Stomach smooth muscle (tissue), 2 donors: ENCODE results near the gene UBXN2A.
A peak's percentile ranks its signal among the peaks of the same experiment; 100 is the strongest.

Experiments used
- H3K27ac ChIP-seq: one replicate; pipeline ENCODE4 v1.7.0; 2013; ENCODE audit warnings: mild to moderate bottlenecking, low read length, inconsistent platforms
- H3K27me3 ChIP-seq, 2 donors: one replicate each; pipeline ENCODE4 v1.7.0; 2013; ENCODE audit warnings: low read length in 2 of 2; ENCODE audit not compliant: insufficient read depth in 2 of 2, control insufficient read depth in 1 of 2
- H3K36me3 ChIP-seq, 2 donors: one replicate each; pipeline ENCODE4 v1.7.0; 2013; ENCODE audit warnings: low read length in 2 of 2; ENCODE audit not compliant: control insufficient read depth in 2 of 2, insufficient read depth in 2 of 2
- H3K4me1 ChIP-seq: one replicate; pipeline ENCODE4 v1.7.0; 2013; ENCODE audit warnings: low read length; ENCODE audit not compliant: control insufficient read depth, insufficient read depth
- H3K4me3 ChIP-seq, 2 donors: one replicate each; pipeline ENCODE4 v1.7.0; 2013; ENCODE audit warnings: low read length in 2 of 2
- H3K9ac ChIP-seq, 2 donors: one replicate each; pipeline ENCODE4 v1.7.0; 2013; ENCODE audit warnings: low read length in 2 of 2, mild to moderate bottlenecking in 1 of 2
- H3K9me3 ChIP-seq, 2 donors: one replicate each; pipeline ENCODE4 v1.7.0; 2013; ENCODE audit warnings: low read length in 2 of 2; ENCODE audit not compliant: control insufficient read depth in 2 of 2
- donor health status: healthy.
- donor health status: Pancreatic carcinoma.

Gene UBXN2A

GRCh38 chr2:23916727-23917405, 23.4 kb upstream of the UBXN2A start:
- Histone ChIP-seq H3K27ac (no peak overlapping the region), H3K4me3 (no peak overlapping the region), H3K36me3 (no peaks in the 10 kb centered on the region), H3K9me3 (no peaks in the 10 kb centered on the region), H3K9ac (no peak overlapping the region), H3K4me1 (no peaks in the 10 kb centered on the region), H3K27me3 (no peaks in the 10 kb centered on the region)

DNA sequence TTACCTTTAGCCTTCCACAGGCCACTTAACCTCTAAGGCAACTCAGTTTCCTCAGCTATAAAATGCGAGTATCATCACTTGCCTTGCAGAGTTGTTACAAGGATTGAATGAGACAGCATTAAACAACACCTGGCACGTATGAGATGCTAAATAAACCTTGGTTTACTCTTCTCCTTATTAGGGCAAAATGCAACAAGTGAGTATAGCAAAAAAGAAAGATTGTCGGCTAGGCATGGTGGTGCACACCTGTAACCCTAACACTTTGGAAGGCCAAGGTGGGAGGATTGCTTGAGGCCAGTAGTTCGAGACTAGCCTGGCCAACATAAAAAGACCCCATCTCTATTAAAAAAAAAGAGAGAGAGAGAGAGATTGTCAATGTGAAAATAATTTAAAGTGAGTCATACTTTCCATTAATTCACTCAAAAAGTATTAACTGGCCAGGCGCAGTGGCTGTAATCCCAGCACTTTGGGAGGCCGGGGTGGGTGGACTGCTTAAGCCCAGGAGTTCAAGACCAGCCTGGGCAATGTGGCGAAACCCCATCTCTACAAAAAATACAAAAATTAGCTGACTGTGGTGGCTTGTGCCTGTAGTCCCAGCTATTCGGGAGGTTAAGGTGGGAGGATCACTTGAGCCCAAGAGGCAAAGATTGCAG, 21.3 kb upstream of the UBXN2A start:
- no peaks in the 10 kb centered on the region for H3K36me3 ChIP-seq
- no peaks in the 10 kb centered on the region for H3K9me3 ChIP-seq
- H3K27me3 ChIP-seq = no peaks in the 10 kb centered on the region
- no peak overlapping the region for H3K27ac ChIP-seq
- H3K4me3 ChIP-seq = no peak overlapping the region
- H3K4me1 ChIP-seq = no peaks in the 10 kb centered on the region
- H3K9ac ChIP-seq = no peak overlapping the region

DNA sequence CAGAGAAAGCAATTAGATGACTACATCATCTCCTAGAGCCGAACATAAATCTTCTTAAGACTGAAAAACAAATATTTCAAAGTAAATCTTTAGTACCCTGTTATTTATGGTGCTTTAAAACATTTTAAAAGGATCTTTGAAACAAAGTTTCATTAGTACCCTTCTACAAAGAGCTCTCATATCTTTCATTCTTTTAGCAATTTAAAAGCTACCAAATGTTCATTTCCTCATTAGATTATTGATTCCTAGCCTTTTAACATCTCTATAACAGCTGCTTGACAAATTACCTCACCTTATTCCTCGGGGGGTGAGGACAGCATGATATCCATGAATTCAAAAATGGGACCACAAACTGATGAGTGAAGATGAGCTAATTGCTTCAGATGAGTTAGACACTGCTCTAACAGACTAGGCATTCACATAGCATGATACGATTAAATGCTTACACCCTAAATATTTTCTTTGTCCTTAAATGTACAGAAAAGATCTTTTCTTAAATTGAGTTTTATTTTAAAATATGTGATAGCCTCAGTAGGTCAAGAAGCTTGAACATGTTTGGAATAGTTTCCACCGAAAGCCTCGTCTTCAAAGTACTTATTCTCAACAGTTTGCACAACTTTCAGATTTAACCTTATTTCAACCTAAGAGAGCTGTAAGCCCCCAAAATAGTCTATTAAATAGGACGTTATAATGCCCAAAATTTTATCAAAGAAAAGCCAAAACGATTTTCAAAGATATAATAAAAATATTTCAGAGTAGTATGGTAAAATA, 15.5 kb upstream of the UBXN2A start:
- Histone ChIP-seq H3K9ac (peak overlapping the region in 1 of 2 donors; percentile 92), H3K27ac (no peak overlapping the region), H3K27me3 (no peaks in the 10 kb centered on the region), H3K9me3 (no peaks in the 10 kb centered on the region), H3K4me1 (peaks cover 12% of the 10 kb centered on the region), H3K36me3 (no peaks in the 10 kb centered on the region), H3K4me3 (peak overlapping the region in 1 of 2 donors; percentile 92)

GRCh38 chr2:23925702-23926289, 14.5 kb upstream of the UBXN2A start:
- Histone ChIP-seq H3K4me1 (peaks cover 12% of the 10 kb centered on the region), H3K36me3 (no peaks in the 10 kb centered on the region), H3K27ac (peak overlapping the region; percentile 95), H3K9me3 (no peaks in the 10 kb centered on the region), H3K9ac (peak overlapping the region; percentile 92 to 96), H3K4me3 (peak overlapping the region; percentile 83 to 92), H3K27me3 (no peaks in the 10 kb centered on the region)

DNA sequence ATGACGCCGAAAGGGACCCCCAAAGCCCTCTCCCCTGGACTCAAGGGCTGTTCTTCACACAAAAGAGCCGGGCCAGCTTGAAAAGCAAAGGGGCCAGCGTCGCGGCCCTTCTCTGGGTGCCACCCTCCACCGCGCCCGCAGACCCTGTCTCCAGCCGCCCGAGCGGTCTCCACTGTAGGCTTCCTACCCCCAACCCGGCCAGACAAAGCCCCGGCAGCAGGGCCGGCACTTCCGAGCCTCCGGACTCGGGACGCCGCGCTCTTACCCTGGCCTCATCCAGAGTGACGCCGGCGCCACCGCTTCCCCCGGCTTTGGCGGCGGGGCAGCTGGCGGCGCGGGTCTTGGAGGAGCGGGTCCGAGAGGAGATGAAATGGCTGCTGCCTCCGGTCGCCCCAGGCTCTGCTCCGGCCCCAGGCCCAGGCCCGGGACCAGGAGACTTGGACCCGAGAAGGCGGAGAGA, 13.9 kb upstream of the UBXN2A start:
- Histone ChIP-seq H3K9ac (peak overlapping the region; percentile 92 to 96), H3K27ac (peak overlapping the region; percentile 95), H3K4me1 (peaks cover 12% of the 10 kb centered on the region), H3K4me3 (peak overlapping the region; percentile 83 to 92), H3K36me3 (no peaks in the 10 kb centered on the region), H3K27me3 (no peaks in the 10 kb centered on the region), H3K9me3 (no peaks in the 10 kb centered on the region)

- H3K27ac ChIP-seq = peak within 1 kb of the TSS; percentile 95
- no peaks in the 10 kb centered on the region for H3K27me3 ChIP-seq
- H3K9me3 ChIP-seq = no peaks in the 10 kb centered on the region
- peaks cover 12% of the 10 kb centered on the region for H3K4me1 ChIP-seq
- peak within 1 kb of the TSS; percentile 87 to 92 for H3K4me3 ChIP-seq
- peak within 1 kb of the TSS; percentile 96 to 98 for H3K9ac ChIP-seq
- no peaks in the 10 kb centered on the region for H3K36me3 ChIP-seq
Measured at GRCh38 chr2:23926750-23927571, 13.3 kb upstream of the UBXN2A start, which contains the start of gene ATAD2B. TSS of gene ATAD2B (minus strand) at chr2:23927123. CDS start at chr2:23926770, 353 bp downstream.

DNA sequence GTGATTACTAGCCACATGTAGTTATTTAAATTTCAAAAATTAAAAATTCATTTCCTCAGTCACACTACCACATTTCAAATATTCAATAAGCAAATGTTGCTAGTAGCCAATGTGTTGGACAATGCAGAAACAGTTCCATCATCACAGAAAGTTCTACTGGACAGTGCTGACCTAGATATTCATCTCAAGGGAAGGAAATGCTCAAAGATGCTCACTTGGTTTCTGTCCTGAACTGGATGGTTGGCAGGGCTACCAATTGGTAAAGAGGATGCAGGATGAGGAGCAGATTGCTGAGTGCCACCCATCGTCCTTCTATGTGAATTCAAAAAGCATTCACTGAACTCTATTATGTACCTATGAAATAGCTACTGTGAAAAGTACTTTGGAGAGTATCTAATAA, 6.0 kb upstream of the UBXN2A start:
- no peaks in the 10 kb centered on the region for H3K36me3 ChIP-seq
- H3K4me1 ChIP-seq = peaks cover 2% of the 10 kb centered on the region
- no peaks in the 10 kb centered on the region for H3K27me3 ChIP-seq
- H3K9ac ChIP-seq = no peak overlapping the region
- H3K4me3 ChIP-seq = no peak overlapping the region
- no peak overlapping the region for H3K27ac ChIP-seq
- H3K9me3 ChIP-seq = no peaks in the 10 kb centered on the region

DNA sequence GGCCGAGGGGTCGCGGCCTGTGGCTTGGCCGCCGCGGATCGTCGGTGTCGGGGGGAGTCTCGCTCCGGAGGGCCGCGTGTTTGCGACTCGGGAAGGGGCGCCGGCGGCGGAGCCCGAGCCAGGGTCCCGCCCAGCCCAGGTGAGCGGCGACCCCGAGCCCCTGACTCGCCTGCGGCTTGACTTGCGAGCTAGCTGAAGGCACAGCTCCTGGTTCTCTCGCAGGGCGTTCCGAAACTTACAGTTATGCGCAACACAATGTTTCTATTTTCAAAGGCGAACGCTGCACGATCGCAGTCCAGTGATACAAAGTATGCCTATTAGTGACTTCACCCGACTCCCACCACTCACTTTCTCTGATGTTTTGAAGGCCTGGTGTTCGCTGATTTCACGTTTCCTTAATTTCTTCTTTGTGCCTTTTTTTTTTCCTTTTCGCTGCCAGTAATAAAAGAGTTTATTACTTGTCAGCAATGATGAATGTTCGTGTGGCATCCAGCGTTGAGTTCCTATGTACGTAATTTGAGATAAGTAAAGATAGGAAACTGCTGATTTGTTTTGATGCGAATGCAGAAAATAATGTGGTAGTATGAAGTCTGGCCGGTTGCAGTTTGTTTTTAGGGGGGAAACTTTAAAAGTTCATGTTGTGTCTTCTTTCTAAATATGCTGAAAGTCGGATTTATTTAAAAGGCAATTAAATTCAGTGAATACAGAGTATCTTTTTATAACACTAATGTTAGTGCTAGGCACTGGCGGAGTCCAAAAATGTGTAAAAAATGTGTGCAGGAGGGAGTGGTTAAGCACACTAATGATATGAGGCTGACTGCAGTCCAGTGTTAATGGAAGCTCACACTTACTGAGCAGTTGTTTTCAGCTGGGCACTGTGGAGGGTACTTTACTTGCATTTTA, 706 bp downstream of the UBXN2A start:
- no peaks in the 10 kb centered on the region for H3K27me3 ChIP-seq
- H3K36me3 ChIP-seq = peaks cover 0 to 3% of the 10 kb centered on the region in 2 donors
- peak overlapping the region; percentile 11 for H3K27ac ChIP-seq
- H3K9ac ChIP-seq = peak overlapping the region; percentile 58 to 84
- H3K4me3 ChIP-seq = peak overlapping the region; percentile 89 to 94
- H3K9me3 ChIP-seq = no peaks in the 10 kb centered on the region
- H3K4me1 ChIP-seq = peaks cover 24% of the 10 kb centered on the region

DNA sequence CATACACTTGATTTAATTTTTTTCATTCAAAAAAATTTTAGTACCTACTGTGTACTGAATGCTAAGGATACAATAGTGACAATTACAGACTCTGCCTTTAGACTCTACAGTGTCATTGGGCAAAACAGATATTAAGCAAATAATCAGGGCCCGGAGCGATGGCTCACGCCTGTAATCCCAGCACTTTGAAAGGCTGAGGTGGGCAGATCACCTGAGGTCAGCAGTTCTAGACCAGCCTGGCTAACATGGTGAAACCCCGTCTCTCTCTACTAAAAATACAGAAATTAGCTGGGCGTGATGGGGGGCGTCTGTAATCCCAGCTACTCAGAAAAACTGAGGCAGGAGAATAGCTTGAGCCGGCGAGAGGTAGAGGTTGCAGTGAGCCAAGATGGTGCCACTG, 1.4 kb downstream of the UBXN2A start:
- Histone ChIP-seq H3K27ac (no peak overlapping the region), H3K9me3 (no peaks in the 10 kb centered on the region), H3K36me3 (peaks cover 0 to 3% of the 10 kb centered on the region in 2 donors), H3K4me3 (peak overlapping the region in 1 of 2 donors; percentile 89), H3K9ac (no peak overlapping the region), H3K4me1 (peaks cover 24% of the 10 kb centered on the region), H3K27me3 (no peaks in the 10 kb centered on the region)
